Measurements from ENCODE around the gene FAM43B.

The FAM43B gene

DNA sequence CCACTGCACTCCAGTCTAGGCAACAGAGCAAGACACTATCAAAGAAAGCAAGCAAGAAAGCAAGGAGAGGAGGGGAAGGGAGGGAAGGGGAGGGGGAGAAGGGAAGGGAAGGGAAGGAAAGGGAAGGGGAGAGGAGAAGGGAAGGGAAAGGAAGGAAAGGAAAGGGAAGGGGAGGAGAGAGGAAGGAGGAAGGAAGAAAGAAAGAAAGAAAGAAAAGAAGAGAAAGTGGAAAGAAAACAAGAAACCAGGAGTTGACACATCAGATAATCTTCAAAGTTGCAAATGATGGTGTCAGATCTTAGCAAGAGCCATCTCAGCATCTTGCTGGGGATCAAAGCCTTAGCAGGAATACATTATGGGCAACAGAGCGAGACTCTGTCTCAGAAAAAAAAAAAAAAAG, 21.6 kb downstream of the FAM43B start:
- Mint-ChIP-seq H3K27me3 (peaks cover 16% of the 10 kb centered on the region), H3K4me3 (no peak overlapping the region), H3K36me3 (peaks cover 2% of the 10 kb centered on the region), H3K9me3 (ENCODE audit: low read depth) (no peaks in the 10 kb centered on the region), H3K27ac (no peak overlapping the region), H3K4me1 (ENCODE audit: low read depth) (peaks cover 4% of the 10 kb centered on the region)

- Mint-ChIP-seq H3K4me1 (ENCODE audit: low read depth) (peaks cover 4% of the 10 kb centered on the region), H3K27ac (no peak overlapping the region), H3K27me3 (peaks cover 18% of the 10 kb centered on the region), H3K36me3 (peaks cover 2% of the 10 kb centered on the region), H3K4me3 (no peak overlapping the region), H3K9me3 (ENCODE audit: low read depth) (no peaks in the 10 kb centered on the region)
Observed at GRCh38 chr1:20574686-20575540, 22.5 kb downstream of the FAM43B start.

DNA sequence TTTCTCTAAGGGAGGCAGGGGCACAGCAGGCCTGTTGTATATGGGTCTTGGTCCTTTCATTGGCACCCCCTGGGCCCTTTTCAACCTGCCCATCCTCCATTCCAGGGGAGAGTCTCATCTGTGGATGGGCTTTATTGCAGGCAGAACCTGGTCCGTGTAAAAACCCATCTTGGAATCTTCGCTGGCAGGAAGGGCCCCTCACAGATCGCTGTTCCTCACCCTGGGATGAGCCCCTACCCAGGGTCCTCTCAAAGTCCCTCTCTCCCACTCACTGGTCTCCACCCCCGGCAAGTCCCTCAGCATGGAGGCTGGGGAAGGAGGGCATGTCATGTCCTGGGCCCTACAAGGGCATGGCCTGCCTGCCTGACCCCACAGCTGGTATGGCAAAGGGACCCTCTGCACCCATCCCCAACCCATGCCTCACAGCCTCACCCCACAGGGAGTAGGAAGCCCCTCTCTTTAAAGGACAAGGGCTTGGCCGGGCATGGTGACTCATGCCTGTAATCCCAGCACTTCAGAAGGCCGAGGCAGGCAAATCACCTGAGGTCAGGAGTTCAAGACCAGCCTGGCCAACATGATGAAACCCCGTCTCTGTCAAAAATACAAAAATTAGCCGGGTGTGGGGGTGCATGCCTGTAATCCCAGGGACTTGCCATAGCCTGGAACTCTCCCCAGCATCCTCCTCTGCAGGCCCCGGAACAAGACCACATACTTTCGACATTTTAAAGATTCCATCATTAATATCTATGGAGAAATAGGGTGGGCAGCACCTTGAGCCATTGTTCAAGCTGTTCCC, 23.4 kb downstream of the FAM43B start:
- H3K9me3 Mint-ChIP-seq (ENCODE audit: low read depth): no peaks in the 10 kb centered on the region
- H3K4me1 Mint-ChIP-seq (ENCODE audit: low read depth): peaks cover 4% of the 10 kb centered on the region
- H3K36me3 Mint-ChIP-seq: no peaks in the 10 kb centered on the region
- peaks cover 18% of the 10 kb centered on the region for H3K27me3 Mint-ChIP-seq
- H3K4me3 Mint-ChIP-seq: no peak overlapping the region
- H3K27ac Mint-ChIP-seq: no peak overlapping the region

GRCh38 chr1:20578062-20578461, 25.7 kb downstream of the FAM43B start:
- peaks cover 4% of the 10 kb centered on the region for H3K4me1 Mint-ChIP-seq (ENCODE audit: low read depth)
- peaks cover 11% of the 10 kb centered on the region for H3K27me3 Mint-ChIP-seq
- no peaks in the 10 kb centered on the region for H3K36me3 Mint-ChIP-seq
- no peak overlapping the region for H3K4me3 Mint-ChIP-seq
- no peaks in the 10 kb centered on the region for H3K9me3 Mint-ChIP-seq (ENCODE audit: low read depth)
- no peak overlapping the region for H3K27ac Mint-ChIP-seq

DNA sequence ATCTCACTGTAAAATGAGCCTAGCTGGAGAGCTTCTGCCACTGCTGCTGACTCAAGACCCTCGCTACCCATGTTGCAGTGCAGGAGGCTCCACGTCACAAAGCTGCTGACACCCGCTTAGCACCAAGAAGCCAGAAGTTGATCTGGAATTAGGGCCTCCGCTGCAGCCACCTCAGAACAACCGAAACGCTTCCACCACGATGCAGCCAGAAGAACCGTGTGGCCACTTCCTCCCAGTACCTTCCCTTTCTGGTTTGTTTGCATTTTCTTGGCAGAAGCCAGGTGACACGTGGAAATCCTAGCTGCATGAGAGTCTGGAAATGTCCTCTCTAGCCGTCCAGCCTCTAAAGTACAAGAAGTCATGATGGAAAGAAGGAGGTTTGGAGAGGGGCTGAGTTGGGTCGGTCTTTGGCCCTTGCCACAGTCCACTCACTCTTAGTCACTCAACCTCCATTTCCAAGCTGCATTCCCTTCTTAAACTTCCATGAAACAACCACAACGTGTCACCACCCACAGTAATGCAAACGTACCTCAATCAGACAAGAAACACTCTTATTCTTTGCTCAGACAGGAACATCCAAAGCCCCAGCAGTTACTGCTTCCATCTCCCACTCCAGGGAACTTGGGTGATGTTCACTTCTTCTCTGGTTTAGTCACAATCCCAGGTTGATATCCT, 26.5 kb downstream of the FAM43B start:
- peaks cover 4% of the 10 kb centered on the region for H3K27me3 Mint-ChIP-seq
- H3K4me3 Mint-ChIP-seq: no peak overlapping the region
- H3K27ac Mint-ChIP-seq: no peak overlapping the region
- no peaks in the 10 kb centered on the region for H3K4me1 Mint-ChIP-seq (ENCODE audit: low read depth)
- no peaks in the 10 kb centered on the region for H3K9me3 Mint-ChIP-seq (ENCODE audit: low read depth)
- H3K36me3 Mint-ChIP-seq: no peaks in the 10 kb centered on the region

- Mint-ChIP-seq H3K27ac (no peak overlapping the region), H3K4me1 (ENCODE audit: low read depth) (peaks cover 3% of the 10 kb centered on the region), H3K27me3 (peaks cover 24% of the 10 kb centered on the region)
Observed at GRCh38 chr1:20584890-20585289, 32.5 kb downstream of the FAM43B start.

GRCh38 chr1:20586953-20587660, 34.7 kb downstream of the FAM43B start:
- H3K9me3 Mint-ChIP-seq (ENCODE audit: low read depth): no peaks in the 10 kb centered on the region
- no peak overlapping the region for H3K27ac Mint-ChIP-seq
- peaks cover 4% of the 10 kb centered on the region for H3K4me1 Mint-ChIP-seq (ENCODE audit: low read depth)
- H3K27me3 Mint-ChIP-seq: peaks cover 36% of the 10 kb centered on the region
- peaks cover 2% of the 10 kb centered on the region for H3K36me3 Mint-ChIP-seq
- H3K4me3 Mint-ChIP-seq: no peak overlapping the region

More at GRCh38 chr1:20584890-20585289, 32.5 kb downstream of the FAM43B start:
- H3K36me3 Mint-ChIP-seq: peaks cover 2% of the 10 kb centered on the region
- H3K4me3 Mint-ChIP-seq: no peak overlapping the region
- H3K9me3 Mint-ChIP-seq (ENCODE audit: low read depth): no peaks in the 10 kb centered on the region

- Mint-ChIP-seq H3K27me3 (peaks cover 40% of the 10 kb centered on the region), H3K27ac (no peak overlapping the region), H3K36me3 (peaks cover 2% of the 10 kb centered on the region), H3K9me3 (ENCODE audit: low read depth) (no peaks in the 10 kb centered on the region), H3K4me3 (no peak overlapping the region), H3K4me1 (ENCODE audit: low read depth) (peaks cover 4% of the 10 kb centered on the region)
Observed at GRCh38 chr1:20587661-20588053, 35.3 kb downstream of the FAM43B start.

DNA sequence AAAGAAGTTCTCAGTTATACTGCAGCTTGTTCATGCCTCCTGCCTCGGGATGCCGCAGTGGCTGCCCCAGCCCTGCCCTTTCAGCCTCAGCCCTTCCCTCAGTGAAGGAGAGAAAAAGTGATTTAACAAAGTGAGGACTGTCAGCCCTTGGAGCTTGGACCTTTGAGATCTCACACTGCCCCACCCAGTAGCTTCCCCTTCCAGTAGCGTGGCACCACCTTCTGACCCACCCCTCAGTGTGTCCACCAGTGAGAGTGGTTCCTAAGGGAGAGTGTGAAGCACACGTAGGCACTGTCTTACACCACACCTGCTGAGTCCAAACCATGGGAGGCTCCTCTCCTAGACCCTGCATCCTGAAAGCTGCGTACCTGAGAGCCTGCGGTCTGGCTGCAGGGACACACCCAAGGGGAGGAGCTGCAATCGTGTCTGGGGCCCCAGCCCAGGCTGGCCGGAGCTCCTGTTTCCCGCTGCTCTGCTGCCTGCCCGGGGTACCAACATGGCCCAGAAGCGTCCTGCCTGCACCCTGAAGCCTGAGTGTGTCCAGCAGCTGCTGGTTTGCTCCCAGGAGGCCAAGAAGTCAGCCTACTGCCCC, 36.4 kb downstream of the FAM43B start, which contains the start of gene CDA:
Gene CDA (plus strand): TSS at position 464 of the 592 bp plus-strand sequence. CDS start 33 bp downstream, at position 497.
- no peaks in the 10 kb centered on the region for H3K9me3 Mint-ChIP-seq (ENCODE audit: low read depth)
- no peak within 1 kb of the TSS for H3K4me3 Mint-ChIP-seq
- H3K36me3 Mint-ChIP-seq: peaks cover 2% of the 10 kb centered on the region
- H3K27ac Mint-ChIP-seq: no peak within 1 kb of the TSS
- H3K27me3 Mint-ChIP-seq: peaks cover 39% of the 10 kb centered on the region
- peaks cover 4% of the 10 kb centered on the region for H3K4me1 Mint-ChIP-seq (ENCODE audit: low read depth)

- Mint-ChIP-seq H3K27ac (no peak overlapping the region), H3K4me1 (ENCODE audit: low read depth) (peaks cover 4% of the 10 kb centered on the region), H3K36me3 (no peaks in the 10 kb centered on the region), H3K4me3 (no peak overlapping the region), H3K27me3 (peaks cover 38% of the 10 kb centered on the region), H3K9me3 (ENCODE audit: low read depth) (no peaks in the 10 kb centered on the region)
Observed at GRCh38 chr1:20589331-20590278, 37.2 kb downstream of the FAM43B start.

- Mint-ChIP-seq H3K36me3 (no peaks in the 10 kb centered on the region), H3K27me3 (peaks cover 38% of the 10 kb centered on the region), H3K4me3 (no peak overlapping the region)
Observed at GRCh38 chr1:20590306-20590777, 38.0 kb downstream of the FAM43B start.

DNA sequence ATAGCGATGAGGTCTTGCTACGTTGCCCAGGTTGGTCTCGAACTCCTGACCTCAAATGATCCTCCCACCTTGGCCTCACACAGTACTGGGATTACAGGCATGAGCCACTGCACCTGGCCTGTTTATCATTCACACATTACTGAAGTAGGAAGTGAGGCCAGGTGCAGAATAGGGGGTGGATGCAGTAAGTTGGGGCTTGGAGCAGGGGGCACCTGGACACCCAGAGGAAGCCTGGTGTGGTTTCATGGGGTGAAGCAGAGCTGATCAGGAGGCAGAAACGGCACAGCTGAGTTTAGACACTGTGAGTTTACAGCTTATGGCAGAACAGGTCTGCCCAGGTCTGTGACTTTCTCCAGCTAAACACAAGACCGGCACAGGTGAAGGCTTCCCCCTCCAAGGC, 41.4 kb downstream of the FAM43B start:
- Mint-ChIP-seq H3K36me3 (no peaks in the 10 kb centered on the region), H3K27me3 (peaks cover 27% of the 10 kb centered on the region), H3K27ac (no peak overlapping the region), H3K9me3 (ENCODE audit: low read depth) (no peaks in the 10 kb centered on the region), H3K4me1 (ENCODE audit: low read depth) (peaks cover 2% of the 10 kb centered on the region), H3K4me3 (no peak overlapping the region)

More at GRCh38 chr1:20590306-20590777, 38.0 kb downstream of the FAM43B start:
- H3K9me3 Mint-ChIP-seq (ENCODE audit: low read depth): no peaks in the 10 kb centered on the region
- H3K4me1 Mint-ChIP-seq (ENCODE audit: low read depth): peaks cover 4% of the 10 kb centered on the region
- H3K27ac Mint-ChIP-seq: no peak overlapping the region

DNA sequence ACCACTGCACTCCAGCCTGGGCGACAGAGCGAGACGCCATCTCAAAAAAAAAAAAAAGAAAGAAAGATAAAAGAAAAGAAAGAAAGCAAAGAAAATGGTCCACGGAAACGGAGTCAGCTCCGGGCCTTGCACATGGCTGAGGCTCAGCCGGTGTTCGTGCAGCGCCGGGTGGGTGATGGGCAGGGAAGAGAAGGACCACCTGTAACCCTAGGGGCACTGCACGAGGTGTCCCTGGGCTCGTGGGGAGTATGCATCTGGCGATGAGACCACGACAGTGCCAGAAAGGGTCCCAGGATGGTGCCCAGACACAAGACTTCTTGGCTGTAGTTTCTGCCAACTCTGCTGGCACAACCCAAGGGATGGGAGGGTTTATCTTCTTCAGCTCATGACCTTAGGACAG, 42.4 kb downstream of the FAM43B start:
- H3K9me3 Mint-ChIP-seq (ENCODE audit: low read depth): no peaks in the 10 kb centered on the region
- H3K27ac Mint-ChIP-seq: no peak overlapping the region
- H3K27me3 Mint-ChIP-seq: peaks cover 21% of the 10 kb centered on the region
- H3K4me1 Mint-ChIP-seq (ENCODE audit: low read depth): peaks cover 2% of the 10 kb centered on the region
- H3K36me3 Mint-ChIP-seq: no peaks in the 10 kb centered on the region
- H3K4me3 Mint-ChIP-seq: no peak overlapping the region
